HFFc6 (cell line): ENCODE results near the gene DYNLL2. TPM values are rescaled to one million over a fixed set of nuclear protein-coding genes. Genes with fewer than 3 reads are reported as not detected.
"Not testable (repeated sequence)": the region's sequence is repeated elsewhere in the genome, so short reads cannot be mapped to it uniquely, and the experiment has no call there.

Source experiments
- DNase-seq: peaks from one replicate; pipeline ENCODE4 v3.0.0-alpha.2; 2018
- H3K27ac Mint-ChIP-seq: 2 replicates; pipeline ENCODE4 v1.8.0; 2020; ENCODE audit warnings: mild to moderate bottlenecking, mixed read lengths
- H3K27me3 Mint-ChIP-seq: 2 replicates; pipeline ENCODE4 v1.8.0; 2021; ENCODE audit warnings: mild to moderate bottlenecking, moderate library complexity, mixed read lengths; ENCODE audit not compliant: insufficient read depth
- H3K36me3 Mint-ChIP-seq: 2 replicates; pipeline ENCODE4 v1.8.0; 2021; ENCODE audit warnings: low read depth, mixed read lengths
- H3K4me1 Mint-ChIP-seq: 2 replicates; pipeline ENCODE4 v1.8.0; 2020; ENCODE audit warnings: low read depth, mixed read lengths
- H3K4me3 Mint-ChIP-seq: 2 replicates; pipeline ENCODE4 v1.8.0; 2020; ENCODE audit warnings: mild to moderate bottlenecking, moderate library complexity, mixed read lengths
- H3K9me3 Mint-ChIP-seq: 2 replicates; pipeline ENCODE4 v1.8.0; 2020; ENCODE audit warnings: mild to moderate bottlenecking, mixed read lengths
- total RNA-seq, 6 experiments: library from RNA; stranded (reverse); fragmentation: NEBNext Ultra II Directional; extraction: Animal tissue kit (Norgen Biotek cat#: 25700); gene quantifications; 2 replicates in 1 of 6; 3 replicates in 5 of 6; pipeline ENCODE4 v1.2.3, GENCODE V29; 2021
- TF ChIP-seq, protein P1 (sequence below): fragments of 200-600 bp; sonication (generic); IDR thresholded peaks from 2 replicates; pipeline ENCODE4 v1.5.0; 2021; ENCODE audit warnings: antibody characterized with exemption, mild to moderate bottlenecking

The DYNLL2 gene
- total RNA-seq, 6 experiments from 2014 or later, result 31.8 to 38.9 (median 35.5) TPM

DNA sequence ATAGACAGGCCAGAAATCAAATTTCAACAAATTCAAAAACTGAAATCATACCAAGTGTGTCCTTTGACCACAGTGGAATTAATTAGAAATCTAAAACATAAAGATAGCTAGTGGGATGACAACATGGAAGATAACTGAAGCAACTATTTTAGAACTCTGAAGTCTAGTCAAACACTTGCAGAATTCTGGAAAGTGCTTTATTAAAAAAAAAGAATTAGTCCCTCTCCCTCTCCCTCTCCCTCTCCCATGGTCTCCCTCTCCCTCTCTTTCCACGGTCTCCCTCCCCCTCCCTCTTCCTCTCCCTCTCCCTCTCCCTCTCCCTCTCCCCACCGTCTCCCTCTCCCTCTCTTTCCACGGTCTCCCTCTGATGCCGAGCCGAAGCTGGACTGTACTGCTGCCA is 58.3 kb downstream of the DYNLL2 start:
- peaks cover 23% of the 10 kb centered on the region for H3K9me3 Mint-ChIP-seq
- TF ChIP-seq, protein P1, sequence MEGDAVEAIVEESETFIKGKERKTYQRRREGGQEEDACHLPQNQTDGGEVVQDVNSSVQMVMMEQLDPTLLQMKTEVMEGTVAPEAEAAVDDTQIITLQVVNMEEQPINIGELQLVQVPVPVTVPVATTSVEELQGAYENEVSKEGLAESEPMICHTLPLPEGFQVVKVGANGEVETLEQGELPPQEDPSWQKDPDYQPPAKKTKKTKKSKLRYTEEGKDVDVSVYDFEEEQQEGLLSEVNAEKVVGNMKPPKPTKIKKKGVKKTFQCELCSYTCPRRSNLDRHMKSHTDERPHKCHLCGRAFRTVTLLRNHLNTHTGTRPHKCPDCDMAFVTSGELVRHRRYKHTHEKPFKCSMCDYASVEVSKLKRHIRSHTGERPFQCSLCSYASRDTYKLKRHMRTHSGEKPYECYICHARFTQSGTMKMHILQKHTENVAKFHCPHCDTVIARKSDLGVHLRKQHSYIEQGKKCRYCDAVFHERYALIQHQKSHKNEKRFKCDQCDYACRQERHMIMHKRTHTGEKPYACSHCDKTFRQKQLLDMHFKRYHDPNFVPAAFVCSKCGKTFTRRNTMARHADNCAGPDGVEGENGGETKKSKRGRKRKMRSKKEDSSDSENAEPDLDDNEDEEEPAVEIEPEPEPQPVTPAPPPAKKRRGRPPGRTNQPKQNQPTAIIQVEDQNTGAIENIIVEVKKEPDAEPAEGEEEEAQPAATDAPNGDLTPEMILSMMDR, result no peak
- H3K27me3 Mint-ChIP-seq, result peaks cover 30% of the 10 kb centered on the region

DNA sequence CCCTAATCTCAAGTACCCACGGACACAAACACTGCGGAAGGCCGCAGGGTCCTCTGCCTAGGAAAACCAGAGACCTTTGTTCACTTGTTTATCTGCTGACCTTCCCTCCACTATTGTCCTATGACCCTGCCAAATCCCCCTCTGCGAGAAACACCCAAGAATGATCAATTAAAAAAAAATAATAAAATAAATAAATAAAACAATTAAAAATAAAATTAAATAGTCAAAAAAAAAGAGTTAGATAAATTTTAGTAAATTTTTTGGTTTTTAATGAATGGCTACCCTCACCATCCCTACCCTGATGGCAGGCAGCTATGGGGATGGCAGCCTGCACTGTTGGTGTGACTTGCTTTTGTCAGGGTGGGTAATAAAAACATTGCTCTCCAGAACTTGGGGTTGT is 60.1 kb downstream of the DYNLL2 start:
- H3K27ac Mint-ChIP-seq, H3K4me3 Mint-ChIP-seq, H3K4me1 Mint-ChIP-seq, DNase-seq: not testable (repeated sequence)
- H3K36me3 Mint-ChIP-seq, result peaks cover 11% of the 10 kb centered on the region
- H3K9me3 Mint-ChIP-seq, result peaks cover 25% of the 10 kb centered on the region
- peaks cover 19% of the 10 kb centered on the region for H3K27me3 Mint-ChIP-seq

More for the DNA sequence above, 58.3 kb downstream of the DYNLL2 start:
- Mint-ChIP-seq H3K4me1 (no peaks in the 10 kb centered on the region), H3K27ac (no peak overlapping the region), H3K4me3 (no peak overlapping the region), H3K36me3 (peaks cover 11% of the 10 kb centered on the region)
- no peak for DNase-seq

DNA sequence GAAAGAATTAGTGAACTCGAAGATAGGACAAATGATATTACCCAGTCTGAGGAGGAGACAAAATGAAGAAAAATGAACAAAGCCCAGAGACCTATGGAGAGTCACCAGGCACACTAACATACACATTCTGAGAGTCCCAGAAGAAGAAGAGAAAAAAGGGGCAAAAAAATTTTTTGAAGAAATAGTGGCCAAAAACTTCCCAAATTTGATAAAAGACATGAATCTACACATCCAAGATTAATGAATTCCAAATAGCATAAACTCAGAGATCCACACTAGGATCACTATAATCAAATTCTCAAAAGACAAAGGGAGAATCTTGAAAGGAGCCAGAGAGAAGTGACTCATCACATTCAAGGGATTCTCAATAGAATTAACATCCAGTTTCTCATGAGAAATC is 61.6 kb downstream of the DYNLL2 start:
- TF ChIP-seq, protein P1, result no peak
- no peaks in the 10 kb centered on the region for H3K4me1 Mint-ChIP-seq
- H3K4me3 Mint-ChIP-seq, result no peak overlapping the region
- DNase-seq, result no peak
- H3K27me3 Mint-ChIP-seq, result peaks cover 15% of the 10 kb centered on the region
- no peak overlapping the region for H3K27ac Mint-ChIP-seq
- H3K9me3 Mint-ChIP-seq, result peaks cover 25% of the 10 kb centered on the region
- peaks cover 11% of the 10 kb centered on the region for H3K36me3 Mint-ChIP-seq

Other genes with a start within 250 kb of the DYNLL2 start
- 10 to 100 TPM; 47.0 to 62.5 (median 56.4) TPM for gene MRPS23, start 233.4 kb upstream of the DYNLL2 start, total RNA-seq
- gene CUEDC1, start 128.0 kb upstream of the DYNLL2 start, total RNA-seq, result 10 to 100 TPM; 34.0 to 41.0 (median 34.9) TPM
- gene VEZF1, start 95.2 kb upstream of the DYNLL2 start, total RNA-seq, result 10 to 100 TPM; 41.7 to 56.5 (median 51.8) TPM
- gene SRSF1, start 76.2 kb upstream of the DYNLL2 start, total RNA-seq, result 100 to 1,000 TPM; 216 to 296 (median 271) TPM
- gene OR4D1, start 65.0 kb downstream of the DYNLL2 start, total RNA-seq, result not detected
- gene OR4D2, start 83.6 kb downstream of the DYNLL2 start, total RNA-seq, result not detected
- gene EPX, start 109.3 kb downstream of the DYNLL2 start, total RNA-seq, result not detected
- gene MKS1, start 135.8 kb downstream of the DYNLL2 start, total RNA-seq, result 10 to 100 TPM in 1 of 6 experiments, 1 to 10 TPM in 5; 8.3 to 10.4 (median 8.9) TPM
- gene LPO, start 155.2 kb downstream of the DYNLL2 start, total RNA-seq, result not detected
- gene MPO, start 197.5 kb downstream of the DYNLL2 start, total RNA-seq, result not detected
- gene TSPOAP1, start 245.4 kb downstream of the DYNLL2 start, total RNA-seq, result 1 to 10 TPM in 4 of 6 experiments, under 1 TPM in 2; 0.50 to 1.8 (median 1.3) TPM